ENCODE results near the gene SLC34A1. TPM values are rescaled to one million over a fixed set of nuclear protein-coding genes. Genes with fewer than 3 reads are reported as not detected.

SLC34A1 gene
- total RNA-seq, 1 experiment from 2014 or later = not detected

DNA sequence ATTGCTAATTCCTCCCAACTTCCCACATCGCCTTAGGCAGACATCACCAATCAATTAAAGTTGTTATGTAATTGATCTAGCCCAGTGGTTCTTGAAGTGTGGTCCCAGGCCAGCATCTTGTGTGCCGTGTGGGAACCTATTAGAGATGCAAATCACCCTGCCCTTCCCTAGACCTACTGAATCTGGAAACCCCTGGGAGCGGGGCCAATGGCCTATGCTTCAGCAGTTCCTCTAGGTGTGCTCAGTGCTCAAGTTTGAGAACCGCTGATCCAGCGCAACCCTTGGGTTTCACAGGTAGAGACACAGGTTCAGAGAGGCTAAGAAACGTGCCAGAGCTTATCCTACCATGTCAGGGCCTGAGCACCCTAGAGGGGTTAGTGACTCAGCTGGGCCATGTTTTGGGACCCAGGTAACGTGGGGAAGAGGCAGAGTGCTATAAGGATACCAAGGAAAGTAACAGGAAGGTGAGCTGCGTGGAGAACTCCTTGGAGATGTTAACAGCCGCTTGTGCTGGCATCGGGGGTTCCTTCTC, 4.4 kb downstream of the SLC34A1 start:
- DNase-seq (ENCODE audit: low spot score) = no peak

DNA sequence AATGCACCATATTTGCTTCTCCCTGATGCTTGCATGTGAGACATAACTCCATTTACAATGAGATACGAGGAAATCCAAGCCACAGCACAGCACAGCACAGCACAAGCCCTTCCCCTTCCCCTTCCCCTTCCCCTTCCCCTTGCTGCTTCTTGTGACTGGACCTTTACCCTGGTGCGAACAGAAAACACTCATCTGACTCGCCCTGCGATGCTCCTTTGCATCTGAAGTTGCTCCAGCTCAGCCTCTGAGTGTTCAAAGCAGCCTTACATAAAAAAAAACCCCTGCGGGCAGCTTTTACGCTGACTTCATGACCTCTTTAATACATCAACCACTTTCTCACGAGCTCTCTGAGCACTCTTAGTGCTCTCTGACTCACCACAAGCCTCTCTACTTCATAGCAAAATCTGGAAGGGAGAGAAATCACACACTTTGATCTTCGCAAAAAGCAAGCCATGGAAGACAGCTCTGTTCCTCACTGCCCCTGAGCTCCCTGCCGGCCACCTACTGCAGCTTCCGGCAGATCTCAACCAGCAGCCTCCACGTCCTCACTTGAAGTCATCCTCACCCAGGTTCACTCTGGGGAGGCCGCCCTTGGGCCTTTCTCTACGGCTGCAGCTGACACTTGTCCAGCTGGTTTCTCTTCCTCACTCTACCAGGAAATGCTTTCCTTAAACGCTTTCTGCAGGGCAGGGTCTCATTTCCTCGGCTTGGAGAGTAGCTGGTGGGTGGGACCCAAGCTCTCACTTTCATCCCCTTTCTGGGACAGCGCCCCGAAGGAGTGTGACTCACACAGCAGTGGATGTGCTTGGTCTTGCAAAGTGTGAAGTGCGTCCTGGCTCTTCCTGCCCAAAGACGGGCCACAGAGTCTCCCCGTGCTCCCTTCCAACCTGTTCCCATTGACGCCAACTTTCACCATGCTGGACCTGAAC, 5.3 kb downstream of the SLC34A1 start:
- DNase-seq (ENCODE audit: low spot score) = peak; percentile 83

DNA sequence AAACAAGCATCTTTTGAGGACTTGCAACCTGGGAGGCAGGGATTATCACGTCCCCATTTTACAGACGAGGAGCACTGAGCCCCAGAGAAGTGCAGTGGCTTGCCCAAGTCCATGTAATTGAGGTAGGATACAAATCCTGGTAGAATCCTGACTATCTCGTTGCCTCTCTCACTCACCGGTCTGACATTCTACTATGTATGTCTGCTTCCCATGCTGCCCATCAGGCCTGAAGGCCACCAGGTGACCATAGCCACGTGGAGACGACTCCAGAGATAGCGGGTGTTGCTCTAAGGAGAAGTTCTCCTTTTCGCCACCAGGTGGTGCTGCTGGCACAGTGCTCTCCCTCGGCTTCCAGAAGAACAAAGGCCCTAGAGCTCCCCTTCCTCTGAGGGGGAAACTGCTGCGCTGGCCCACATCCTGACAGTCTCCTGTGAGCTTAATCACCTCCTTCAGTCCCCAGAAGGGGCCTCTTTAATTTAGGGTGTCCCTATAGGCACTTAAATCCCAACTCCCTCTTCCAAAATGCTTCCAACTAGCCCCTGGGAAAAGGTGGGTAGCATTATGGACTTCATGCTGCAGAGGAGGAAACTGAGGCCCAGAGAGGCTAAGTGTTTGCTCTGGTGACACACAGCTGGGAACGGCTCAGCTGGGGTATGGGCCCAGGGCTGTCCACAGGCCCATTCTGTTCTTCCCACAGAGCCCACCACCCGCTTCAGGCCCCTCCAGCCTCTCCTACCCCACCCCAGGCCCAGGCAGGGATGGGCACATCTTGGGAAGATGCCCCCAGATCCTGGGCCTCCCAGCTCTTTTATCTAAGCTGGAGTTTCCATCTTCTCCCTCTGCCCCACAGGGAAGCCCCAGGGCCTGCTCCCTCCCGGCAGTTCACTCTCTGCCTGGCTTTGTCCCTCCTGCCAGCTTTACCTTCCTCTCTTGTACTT, 6.4 kb downstream of the SLC34A1 start:
- DNase-seq (ENCODE audit: low spot score) = peak; percentile 93

DNA sequence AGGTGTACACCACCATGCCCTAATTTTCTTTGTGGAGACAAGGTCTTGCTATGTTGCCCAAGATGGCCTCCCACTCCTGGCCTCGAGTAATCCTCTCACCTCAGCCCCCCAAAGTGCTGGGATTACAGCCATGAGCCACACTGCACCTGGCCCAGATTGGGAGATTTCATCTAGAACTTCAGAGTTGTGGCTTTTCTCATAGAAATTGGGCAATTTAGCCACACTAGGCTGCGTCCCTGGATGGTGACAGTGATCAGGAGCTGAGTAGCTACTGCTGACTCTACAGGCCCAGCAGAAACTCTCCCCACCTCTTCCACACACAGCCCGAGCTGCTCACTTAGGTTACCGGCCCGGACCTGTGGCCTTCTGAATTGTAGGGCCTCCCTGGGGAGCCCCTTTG, 8.5 kb downstream of the SLC34A1 start:
- DNase-seq (ENCODE audit: low spot score) = no peak

DNA sequence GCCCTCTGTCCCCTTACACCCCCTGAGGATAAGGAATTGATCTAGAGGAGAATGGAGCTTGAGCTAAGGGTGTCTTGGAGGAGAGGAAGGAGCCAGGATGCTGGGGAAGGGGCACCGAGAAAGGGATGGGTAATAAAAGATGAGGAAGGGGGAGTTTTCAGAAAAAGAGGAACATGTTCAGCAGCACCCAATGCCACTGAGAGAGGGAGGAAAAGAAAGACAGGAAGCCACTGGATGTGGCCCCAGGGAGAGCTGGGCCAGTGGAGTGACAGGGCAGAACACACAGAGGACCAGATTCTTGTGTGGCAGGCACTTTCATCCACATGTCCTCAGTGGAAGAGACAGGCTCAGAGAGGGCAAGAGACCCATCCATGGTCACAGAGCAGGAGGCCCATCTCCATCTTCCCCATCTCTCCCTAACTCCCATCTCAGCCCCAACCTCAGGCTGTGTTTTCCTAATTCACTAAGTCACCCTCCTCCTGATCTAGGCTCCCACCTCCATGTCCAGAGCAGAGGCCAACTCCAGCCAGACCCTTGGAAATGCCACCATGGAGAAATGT, 9.1 kb downstream of the SLC34A1 start:
- no peak for DNase-seq (ENCODE audit: low spot score)

DNA sequence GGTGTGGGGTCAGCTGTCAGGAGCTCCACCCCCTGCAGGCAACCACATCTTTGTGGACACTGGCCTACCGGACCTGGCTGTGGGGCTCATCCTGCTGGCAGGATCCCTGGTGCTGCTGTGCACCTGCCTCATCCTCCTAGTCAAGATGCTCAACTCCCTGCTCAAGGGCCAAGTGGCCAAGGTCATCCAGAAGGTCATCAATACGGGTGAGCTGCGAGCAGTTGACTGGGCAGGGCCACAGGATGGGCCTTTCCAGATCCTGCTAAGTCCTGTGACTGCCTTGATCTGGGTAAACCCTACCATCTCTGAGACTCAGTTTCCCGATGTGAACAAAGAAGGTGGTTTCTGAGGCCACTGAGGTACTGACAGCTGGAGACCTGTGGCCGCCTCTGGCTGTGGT, 9.8 kb downstream of the SLC34A1 start:
- no peak for DNase-seq (ENCODE audit: low spot score)

DNA sequence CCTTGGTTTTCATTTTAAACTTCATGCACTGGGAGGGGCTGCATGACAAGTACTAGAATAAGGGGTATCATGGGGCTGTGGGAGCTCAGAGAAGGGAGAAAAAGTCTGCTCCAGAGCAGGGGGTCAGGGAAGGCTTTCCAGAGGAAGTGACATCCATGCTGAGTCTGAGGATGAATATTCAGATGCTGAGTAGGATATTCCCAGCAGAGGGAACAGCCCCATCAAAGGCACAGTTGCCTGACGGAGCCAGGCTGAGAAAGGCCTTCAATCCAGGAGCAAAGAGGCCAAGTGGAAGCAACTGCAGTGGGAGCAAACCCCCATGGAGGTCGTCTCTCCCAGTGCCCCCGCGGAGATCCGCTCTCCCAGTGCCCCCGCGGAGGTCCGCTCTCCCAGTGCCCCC, 11.8 kb downstream of the SLC34A1 start:
- DNase-seq (ENCODE audit: low spot score) = no peak

DNA sequence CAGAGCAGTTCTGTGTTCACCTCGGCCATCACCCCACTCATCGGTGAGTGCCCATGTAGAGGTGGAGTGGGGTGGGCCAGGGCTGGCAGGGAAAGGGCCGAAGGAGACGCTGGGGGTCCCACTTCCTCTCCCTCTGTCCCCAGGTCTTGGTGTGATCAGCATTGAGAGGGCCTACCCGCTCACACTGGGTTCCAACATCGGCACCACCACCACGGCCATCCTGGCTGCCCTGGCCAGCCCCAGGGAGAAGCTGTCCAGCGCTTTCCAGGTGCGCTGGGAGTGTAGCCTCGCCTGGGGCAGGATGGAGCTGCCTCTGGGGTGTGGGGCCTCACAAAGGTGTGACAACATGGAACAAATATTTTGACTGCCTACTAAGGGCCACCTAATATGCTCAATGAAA, 12.6 kb downstream of the SLC34A1 start:
- no peak for DNase-seq (ENCODE audit: low spot score)

DNA sequence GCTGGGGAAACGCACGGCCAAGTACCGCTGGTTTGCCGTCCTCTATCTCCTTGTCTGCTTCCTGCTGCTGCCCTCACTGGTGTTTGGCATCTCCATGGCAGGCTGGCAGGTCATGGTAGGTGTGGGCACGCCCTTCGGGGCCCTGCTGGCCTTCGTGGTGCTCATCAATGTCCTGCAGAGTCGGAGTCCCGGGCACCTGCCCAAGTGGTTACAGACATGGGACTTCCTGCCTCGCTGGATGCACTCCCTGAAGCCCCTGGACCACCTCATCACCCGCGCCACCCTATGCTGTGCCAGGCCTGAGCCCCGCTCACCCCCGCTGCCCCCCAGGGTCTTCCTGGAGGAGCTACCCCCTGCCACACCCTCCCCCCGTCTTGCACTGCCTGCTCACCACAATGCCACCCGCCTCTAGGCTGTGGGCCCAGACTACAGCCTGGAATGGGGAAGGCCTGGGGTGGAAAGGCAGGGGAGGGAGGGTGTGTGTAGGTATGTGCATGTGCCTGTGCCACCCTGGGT, 13.7 kb downstream of the SLC34A1 start:
- DNase-seq (ENCODE audit: low spot score) = no peak

DNA sequence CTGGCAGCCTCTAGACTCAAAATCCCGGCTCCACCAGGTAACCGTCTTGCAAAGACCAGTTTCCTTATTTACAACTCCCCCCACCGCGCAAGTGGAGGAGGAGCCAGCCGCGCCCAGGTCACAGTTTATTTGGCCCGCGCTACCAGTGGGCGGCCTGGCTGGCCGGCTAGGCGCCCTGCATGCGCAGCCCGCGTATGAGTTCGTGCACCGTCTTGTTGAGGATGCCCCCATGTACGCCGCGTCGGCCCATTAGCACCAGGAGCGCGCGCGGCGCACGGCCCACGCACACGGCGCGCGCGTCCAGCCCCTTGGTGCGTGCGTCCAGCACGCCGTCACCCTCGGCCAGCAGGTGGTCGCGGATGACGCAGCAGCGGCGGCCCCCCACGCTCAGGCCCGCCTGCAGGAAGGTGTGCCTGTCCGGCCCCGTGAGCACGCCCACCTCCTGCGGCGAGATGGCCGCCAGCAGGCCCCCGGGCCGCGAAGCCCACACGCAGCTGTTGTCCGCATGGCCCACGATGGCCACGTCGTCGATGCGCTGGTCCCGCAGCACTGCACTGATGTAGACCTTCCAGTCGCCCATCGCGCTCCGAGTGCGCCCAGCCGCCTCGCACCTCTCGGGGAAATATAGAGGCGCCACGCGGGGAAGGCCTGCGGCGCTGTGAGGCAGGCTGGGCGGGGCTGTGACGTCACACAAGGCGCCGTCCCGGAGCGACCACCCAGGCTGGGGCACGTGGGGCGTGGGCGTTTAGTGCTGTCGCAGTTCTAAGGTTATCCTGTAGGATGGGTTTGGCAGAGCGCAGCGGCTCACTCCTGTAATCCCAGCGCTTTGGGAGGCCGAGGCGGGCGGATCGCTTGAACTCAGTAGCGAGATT, 16.0 kb downstream of the SLC34A1 start, which contains the start of gene PFN3:
Gene PFN3 (minus strand): TSS at position 665 of the 872 bp plus-strand sequence. CDS start 85 bp downstream, at position 580.
- DNase-seq (ENCODE audit: low spot score) = no peak

DNA sequence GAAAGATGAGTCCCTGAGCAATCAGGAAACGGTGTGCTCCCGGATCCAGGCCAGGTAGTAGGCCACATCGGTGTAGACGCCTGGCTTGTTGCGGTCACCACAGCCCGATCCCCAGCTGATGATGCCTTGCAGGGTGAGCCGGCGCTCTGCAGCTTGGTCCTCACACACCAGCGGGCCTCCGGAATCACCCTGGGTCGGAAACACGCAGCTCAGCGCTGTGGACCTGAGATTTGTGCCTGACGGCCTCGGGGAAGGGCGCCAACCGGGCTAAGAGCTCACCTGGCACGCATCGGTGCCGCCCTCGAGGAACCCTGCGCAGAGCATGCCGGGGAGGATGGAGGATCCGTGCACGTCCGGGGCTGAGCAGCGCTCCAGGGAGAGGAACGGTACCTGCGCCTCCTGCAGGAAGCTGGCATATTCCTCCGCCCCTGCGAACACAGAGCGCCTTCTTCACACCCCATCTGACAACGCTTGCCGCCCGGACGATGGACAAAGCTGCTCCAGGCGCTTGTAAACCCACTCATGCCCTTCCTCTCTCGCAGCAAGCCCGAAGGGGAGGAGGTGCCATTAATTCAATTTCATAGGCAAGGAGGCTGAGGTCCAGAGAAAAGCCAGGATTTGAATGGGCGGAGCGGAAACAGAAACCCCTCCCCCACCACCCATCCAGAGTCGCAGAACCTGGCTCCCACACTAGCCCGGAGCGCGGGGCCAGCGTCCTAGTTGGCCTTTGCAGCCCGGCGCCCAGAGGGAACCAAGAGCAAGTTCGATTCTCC, 18.2 kb downstream of the SLC34A1 start:
- DNase-seq (ENCODE audit: low spot score) = no peak

DNA sequence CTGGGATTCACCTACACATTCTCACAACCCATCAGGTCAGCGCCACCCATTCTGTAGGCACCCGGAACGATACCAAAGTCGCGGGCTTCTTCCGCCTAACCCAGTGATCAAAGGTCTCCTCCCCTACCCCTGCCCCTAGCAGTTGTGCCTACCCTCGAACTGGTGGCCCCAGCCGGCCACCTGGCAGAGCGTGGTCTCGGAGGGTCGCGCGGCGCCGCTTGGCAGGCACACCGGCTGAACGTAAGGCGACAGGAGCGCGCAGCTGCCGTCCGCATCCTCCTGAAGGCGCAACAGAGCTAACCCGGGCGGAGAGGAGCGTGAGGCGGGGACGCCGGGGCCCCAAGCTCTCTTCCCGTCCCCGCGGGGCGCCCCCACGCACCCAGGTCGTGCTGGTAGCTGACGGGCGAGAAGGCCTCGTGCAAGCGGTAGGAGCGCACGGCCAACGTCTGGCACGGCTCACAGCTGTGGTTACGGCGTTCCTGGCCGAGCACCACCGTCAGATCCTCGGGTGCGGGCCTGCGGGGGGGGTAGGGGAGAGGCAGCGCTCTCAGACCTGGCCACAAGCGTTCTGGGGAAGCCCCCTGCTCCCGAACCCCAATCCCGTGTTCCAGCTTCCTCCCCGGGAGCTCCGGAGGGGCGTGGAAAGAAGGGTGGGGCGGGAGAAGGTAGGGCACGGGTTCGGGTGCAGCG, 19.0 kb downstream of the SLC34A1 start:
- no peak for DNase-seq (ENCODE audit: low spot score)

DNA sequence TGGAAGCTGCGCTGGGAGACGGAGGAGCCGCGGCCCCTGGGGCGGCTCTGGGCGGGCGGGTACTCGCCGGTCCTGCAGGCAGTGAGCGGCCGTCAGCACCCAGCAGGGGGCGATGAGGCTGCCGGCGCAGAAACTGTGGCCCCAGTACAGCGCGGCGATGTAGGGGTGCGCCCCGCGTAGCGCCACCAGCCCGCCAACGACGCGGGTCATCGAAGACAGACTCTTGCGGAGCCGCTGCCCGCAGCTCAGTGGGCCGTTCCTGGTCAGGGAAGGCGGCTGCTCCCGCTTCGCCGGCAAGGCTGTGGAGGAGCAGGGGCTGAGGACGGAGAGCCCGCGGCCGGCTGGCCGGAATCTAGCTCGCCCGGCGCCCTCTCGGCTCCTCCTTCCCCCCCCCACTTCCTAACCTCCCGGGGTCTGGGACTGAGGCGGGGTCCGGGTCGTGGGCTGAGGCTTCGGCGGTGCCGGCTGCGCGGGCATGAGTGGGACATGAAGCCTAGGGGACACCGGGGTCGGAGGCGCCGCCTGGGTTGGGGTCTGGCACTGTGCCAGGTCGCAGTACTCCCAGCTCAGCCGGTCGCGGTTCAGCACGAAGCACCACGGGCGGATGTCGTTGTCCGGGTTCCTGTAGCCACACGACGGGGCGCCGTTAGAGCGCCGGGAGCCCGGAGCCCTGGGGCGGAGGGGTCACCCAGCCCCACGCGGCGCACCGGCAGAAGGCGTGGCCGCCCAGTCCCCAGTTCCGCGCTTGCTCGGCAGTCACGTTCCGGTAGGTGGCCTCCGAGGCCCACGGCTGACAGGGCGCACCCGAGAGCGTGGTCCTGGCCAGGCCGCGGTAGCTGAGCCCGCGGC, 19.8 kb downstream of the SLC34A1 start:
- peak; percentile 91 for DNase-seq (ENCODE audit: low spot score)

DNA sequence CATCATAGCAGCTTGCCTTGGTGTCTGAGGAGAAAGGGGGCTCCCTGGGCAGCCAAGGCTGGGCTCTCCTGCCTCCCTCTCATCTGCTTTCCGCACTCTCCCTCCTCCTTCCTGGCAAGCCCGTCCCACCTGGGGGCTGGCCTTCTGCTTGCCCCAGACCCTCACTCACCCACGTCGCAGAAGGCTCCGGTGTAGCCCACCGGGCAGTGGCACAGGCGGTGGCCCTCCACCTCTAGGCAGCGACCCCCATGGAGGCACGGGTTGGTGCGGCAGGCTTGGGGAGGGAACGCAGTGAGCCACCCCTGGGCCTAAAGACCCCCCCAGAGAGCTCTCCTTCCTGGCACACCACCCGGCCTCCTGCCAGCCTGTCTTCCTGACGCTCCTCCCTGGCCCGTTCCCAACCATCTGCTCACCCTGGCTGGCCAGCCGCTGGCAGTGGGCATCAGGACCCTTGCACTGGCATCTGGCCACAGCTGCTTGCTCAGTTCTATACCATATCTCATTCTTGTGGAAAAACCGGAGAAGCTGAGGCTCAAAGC, 20.5 kb downstream of the SLC34A1 start:
- DNase-seq (ENCODE audit: low spot score) = no peak

DNA sequence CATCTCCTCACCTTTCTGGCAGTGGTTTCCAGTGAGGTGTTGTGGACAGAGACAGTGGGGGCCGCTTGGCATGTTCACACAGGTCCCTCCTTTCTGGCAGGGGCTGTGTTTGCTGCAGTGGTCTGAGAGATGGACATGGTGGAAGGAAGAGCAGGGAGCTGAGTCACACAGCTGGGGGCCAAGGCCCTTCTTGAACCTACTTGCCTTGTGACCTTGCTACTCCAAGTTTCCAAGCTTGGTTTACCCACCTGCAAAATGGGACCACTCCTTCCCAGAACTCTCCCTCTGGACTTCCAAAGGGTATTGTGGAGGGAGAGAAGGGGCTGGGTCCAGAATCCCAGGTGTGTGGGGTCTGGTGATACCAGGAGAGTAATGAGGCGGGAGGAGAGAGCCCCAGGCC, 21.1 kb downstream of the SLC34A1 start:
- DNase-seq (ENCODE audit: low spot score) = no peak

DNA sequence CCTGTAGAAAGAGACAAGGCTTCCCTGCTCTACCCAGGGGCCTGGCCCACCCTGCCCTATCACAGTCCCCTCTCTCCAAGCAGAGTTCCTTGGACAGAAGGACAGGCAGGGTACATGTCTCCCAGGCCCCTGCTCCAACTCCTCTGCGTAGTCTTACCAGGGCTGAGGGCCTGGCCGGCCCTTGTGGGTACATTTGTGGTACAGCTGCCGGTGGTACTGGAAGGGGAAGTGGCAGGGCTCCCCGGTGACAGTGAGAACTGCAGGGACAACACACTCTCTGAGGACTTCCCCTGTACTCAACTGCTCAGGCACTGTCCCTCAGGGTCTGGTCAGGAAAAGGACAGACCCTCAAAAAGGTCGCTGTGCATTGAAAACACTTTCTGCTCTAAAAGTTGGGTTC, 21.6 kb downstream of the SLC34A1 start:
- DNase-seq (ENCODE audit: low spot score) = no peak

DNA sequence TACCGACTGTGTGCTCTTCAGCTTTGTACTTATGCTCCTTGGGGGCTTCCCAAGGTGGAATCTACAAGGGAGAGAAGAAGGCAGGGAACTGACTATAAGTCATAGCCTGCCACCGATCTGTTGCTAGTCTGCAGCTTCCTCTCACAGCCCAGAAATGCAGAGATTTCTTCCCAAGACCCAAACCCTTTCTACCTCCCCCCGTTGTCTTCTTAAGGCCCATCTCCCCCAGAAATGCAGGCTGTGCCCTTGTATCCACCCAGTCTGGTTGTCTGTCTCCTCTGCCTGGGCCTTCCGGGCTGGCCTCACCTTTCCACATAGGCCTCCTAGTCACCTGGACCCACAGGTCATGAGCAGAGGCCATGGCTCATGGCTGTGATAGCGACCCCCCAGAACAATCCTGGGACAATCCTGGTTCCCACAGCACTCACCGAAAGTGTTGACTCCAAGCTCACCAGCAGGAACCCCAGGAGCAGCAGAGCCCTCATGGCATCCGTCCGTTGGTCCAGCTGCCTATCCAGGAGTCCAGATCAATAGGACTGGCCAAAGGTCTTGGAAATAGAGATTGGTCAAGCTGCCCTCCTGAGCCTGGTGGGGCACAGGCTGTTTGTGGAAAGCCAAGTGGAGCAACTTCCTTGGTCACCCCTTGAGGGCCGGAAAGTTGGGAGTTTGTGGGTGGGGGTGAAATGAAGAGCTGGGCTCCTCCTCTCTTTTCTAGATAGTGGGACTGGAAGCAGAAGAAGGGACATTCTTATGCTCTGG, 25.0 kb downstream of the SLC34A1 start, which contains the start of gene F12:
Gene F12 (minus strand): TSS at position 522 of the 759 bp plus-strand sequence. CDS start 37 bp downstream, at position 485.
- no peak for DNase-seq (ENCODE audit: low spot score)
